Progenitor cell of endocrine pancreas (in vitro differentiated cells): ENCODE measurements around the gene FAM149A. TPM values are rescaled to one million over a fixed set of nuclear protein-coding genes. Genes with fewer than 3 reads are reported as not detected.
A peak's percentile ranks its signal among the peaks of the same experiment; 100 is the strongest.

Experiments used
- DNase-seq: peaks from one replicate; pipeline ENCODE4 v3.0.0; 2021; ENCODE audit warnings: low spot score; ENCODE audit not compliant: unreplicated experiment
- H3K27ac Mint-ChIP-seq: 2 replicates; pipeline ENCODE4 v1.8.0; 2021; ENCODE audit warnings: mild to moderate bottlenecking, moderate library complexity, mixed read lengths
- H3K27me3 Mint-ChIP-seq: 2 replicates; pipeline ENCODE4 v1.8.0; 2021; ENCODE audit warnings: mixed read lengths
- H3K36me3 Mint-ChIP-seq: 2 replicates; pipeline ENCODE4 v1.8.0; 2022; ENCODE audit warnings: mixed read lengths; ENCODE audit not compliant: insufficient read depth
- H3K4me1 Mint-ChIP-seq: 2 replicates; pipeline ENCODE4 v1.8.0; 2021; ENCODE audit warnings: low read depth, mixed read lengths
- H3K4me3 Mint-ChIP-seq: 2 replicates; pipeline ENCODE4 v1.8.0; 2021; ENCODE audit warnings: low read depth, mild to moderate bottlenecking, moderate library complexity, mixed read lengths
- H3K9me3 Mint-ChIP-seq: 2 replicates; pipeline ENCODE4 v1.8.0; 2021; ENCODE audit warnings: low read depth, mixed read lengths
- CTCF ChIP-seq: fragments of 200-600 bp; sonication (generic); IDR thresholded peaks from one replicate; pipeline ENCODE4 v1.5.0; 2021; ENCODE audit warnings: antibody characterized with exemption, mild to moderate bottlenecking; ENCODE audit not compliant: unreplicated experiment
- total RNA-seq: library from RNA; stranded (reverse); gene quantifications from 2 replicates; pipeline ENCODE4 v1.2.1, GENCODE V29; 2021

FAM149A gene
- total RNA-seq, 1 donor from 2014 or later: 12.0 TPM

- peaks cover 3% of the 10 kb centered on the region for H3K36me3 Mint-ChIP-seq
- H3K4me3 Mint-ChIP-seq: no peak overlapping the region
- peaks cover 2% of the 10 kb centered on the region for H3K4me1 Mint-ChIP-seq
- H3K27me3 Mint-ChIP-seq: peaks cover 21% of the 10 kb centered on the region
- peaks cover 4% of the 10 kb centered on the region for H3K9me3 Mint-ChIP-seq
- H3K27ac Mint-ChIP-seq: no peak overlapping the region
- DNase-seq: no peak
- no peak for TF ChIP-seq CTCF
Measured at GRCh38 chr4:186095406-186095805, 9.1 kb upstream of the FAM149A start.

- no peaks in the 10 kb centered on the region for H3K36me3 Mint-ChIP-seq
- no peaks in the 10 kb centered on the region for H3K9me3 Mint-ChIP-seq
- no peak overlapping the region for H3K4me3 Mint-ChIP-seq
- peaks cover 21% of the 10 kb centered on the region for H3K27me3 Mint-ChIP-seq
- peaks cover 2% of the 10 kb centered on the region for H3K4me1 Mint-ChIP-seq
- no peak overlapping the region for H3K27ac Mint-ChIP-seq
- TF ChIP-seq CTCF: no peak
- no peak for DNase-seq
Measured at GRCh38 chr4:186096681-186097165, 7.8 kb upstream of the FAM149A start.

GRCh38 chr4:186097386-186097785 lies 7.1 kb upstream of the FAM149A start:
- DNase-seq: no peak
- Mint-ChIP-seq H3K9me3 (no peaks in the 10 kb centered on the region), H3K4me1 (peaks cover 2% of the 10 kb centered on the region), H3K27ac (no peak overlapping the region), H3K4me3 (no peak overlapping the region), H3K36me3 (no peaks in the 10 kb centered on the region), H3K27me3 (peaks cover 21% of the 10 kb centered on the region)
- TF ChIP-seq CTCF: no peak

GRCh38 chr4:186102931-186103330 lies 1.6 kb upstream of the FAM149A start:
- H3K4me3 Mint-ChIP-seq: no peak overlapping the region
- H3K4me1 Mint-ChIP-seq: peaks cover 7% of the 10 kb centered on the region
- H3K9me3 Mint-ChIP-seq: no peaks in the 10 kb centered on the region
- H3K36me3 Mint-ChIP-seq: no peaks in the 10 kb centered on the region
- DNase-seq: no peak
- peaks cover 30% of the 10 kb centered on the region for H3K27me3 Mint-ChIP-seq
- no peak overlapping the region for H3K27ac Mint-ChIP-seq
- no peak for TF ChIP-seq CTCF

GRCh38 chr4:186104890-186105646 lies 564 bp downstream of the FAM149A start:
- peaks cover 8% of the 10 kb centered on the region for H3K4me1 Mint-ChIP-seq
- H3K27me3 Mint-ChIP-seq: peaks cover 32% of the 10 kb centered on the region

More at GRCh38 chr4:186104890-186105646, 564 bp downstream of the FAM149A start:
- no peaks in the 10 kb centered on the region for H3K9me3 Mint-ChIP-seq
- peak overlapping the region; percentile 71 for H3K27ac Mint-ChIP-seq
- TF ChIP-seq CTCF: peak; percentile 31
- peak overlapping the region; percentile 77 for H3K4me3 Mint-ChIP-seq
- peaks cover 2% of the 10 kb centered on the region for H3K36me3 Mint-ChIP-seq
- peak; percentile 41 for DNase-seq
